Activated CD8-positive, alpha-beta memory T cell treated with anti-CD3 and anti-CD28 coated beads, Interleukin-2, amount 50 U/mL, for 48 hours (primary cell): ENCODE measurements around the gene BOD1.

Source experiments
- DNase-seq: peaks from one replicate; pipeline ENCODE4 v3.0.0-alpha.2; 2020

The BOD1 gene

DNA sequence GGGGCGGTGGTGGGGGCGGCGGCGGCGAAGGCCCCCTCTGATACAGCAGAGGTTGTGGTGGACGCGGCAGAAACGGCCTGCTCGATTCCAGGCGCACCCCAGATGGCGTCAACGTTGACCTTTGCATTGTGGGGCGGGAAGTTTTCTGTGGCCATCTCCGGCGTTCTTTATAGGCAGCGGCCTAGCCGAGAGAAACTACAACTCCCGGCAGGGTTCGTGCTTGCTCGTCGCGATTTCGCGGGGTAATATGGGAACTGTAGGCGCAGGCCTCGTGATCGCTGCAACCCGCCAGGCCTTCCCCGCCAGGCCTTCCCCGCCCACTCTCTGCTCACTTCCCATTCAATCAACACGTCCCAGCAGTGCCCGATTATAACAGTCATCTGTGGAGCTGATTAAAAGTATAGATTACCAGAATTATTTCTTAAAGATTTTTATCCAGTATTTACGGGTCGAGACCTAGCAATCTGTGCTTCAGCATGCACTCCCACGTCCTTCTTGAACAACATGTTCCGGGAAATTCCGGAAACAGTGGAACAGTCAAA, at the start of gene BOD1:
TSS of gene BOD1 (minus strand) at position 74 of the 542 bp plus-strand sequence. CDS start 214 bp downstream, outside the sequence.
- peak; percentile 92 for DNase-seq

GRCh38 chr5:173665326-173665725, 48.9 kb upstream of the BOD1 start:
- DNase-seq, result no peak

GRCh38 chr5:173664154-173664526, 47.7 kb upstream of the BOD1 start:
- peak; percentile 43 for DNase-seq

DNA sequence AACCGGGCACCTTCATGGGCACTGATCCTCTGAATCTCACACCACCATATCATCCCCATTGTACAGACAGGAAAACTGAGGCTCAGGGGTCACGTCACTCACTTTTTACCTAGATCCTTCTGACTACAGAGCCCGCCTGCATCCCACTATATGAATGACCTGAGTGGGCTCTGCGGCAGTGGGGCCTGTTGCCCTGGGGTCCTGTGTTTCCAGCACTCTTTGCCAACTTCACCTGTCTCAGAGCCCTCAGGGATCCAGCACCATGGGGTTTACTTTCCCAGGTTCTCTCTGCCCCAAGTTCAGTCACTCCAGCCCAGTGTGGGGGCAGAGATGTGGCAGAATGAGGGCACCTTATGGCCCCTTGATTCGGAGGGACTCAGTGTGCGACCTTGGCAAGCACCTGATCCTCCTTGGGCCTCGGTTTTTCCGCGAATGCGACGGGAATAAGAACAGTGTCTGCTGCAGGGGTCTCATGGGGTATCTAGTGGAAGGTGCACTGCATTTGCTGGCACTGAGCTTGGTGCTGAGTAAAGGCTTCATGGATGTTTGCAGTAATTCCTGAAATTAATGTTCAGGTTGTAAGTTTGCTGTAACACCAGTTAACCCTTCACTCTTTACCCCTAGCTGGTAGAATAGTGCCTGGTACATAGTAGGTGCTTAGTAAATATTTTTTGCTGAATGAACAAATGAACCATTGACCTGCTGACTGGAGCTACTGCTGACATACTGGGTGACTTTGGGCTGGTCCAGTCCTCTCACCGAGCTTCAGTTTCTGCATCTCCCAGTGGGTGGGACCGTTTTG, 47.1 kb upstream of the BOD1 start:
- peak; percentile 15 for DNase-seq

DNA sequence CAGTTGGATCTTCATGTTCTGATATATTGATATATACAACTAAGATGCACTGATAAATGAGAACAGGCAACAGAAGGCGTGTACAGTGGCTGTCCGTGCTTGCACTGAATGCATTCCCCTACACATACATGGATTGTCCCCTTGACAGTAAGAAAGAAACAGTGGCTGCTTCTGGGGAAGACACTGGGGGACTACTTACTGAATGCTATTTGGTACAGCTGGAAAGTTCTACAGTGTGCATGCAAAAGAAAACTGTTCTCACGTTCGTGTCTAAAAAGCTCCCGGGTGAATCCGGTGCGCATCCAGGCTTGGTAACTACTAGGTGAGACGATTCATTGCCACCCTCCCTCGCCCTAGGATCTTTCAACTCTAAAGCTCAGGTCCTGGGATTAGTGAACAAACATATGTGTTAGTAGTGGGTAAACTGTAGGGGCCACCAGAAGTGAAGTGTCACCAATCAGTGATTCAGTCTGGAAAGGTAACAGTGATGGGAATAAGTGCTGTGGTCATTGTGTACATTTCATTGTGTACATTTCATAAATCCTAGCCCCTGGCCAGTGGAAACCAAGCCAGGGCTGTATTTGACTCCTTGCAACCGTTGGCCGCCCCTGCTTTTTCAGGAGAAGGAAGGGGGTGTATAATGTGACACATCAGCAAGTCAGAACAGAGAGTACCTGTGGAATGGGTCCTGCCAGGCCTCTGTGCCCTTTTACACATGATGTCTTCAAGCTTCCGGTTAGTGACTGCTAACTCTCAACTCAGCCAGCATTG, 46.3 kb upstream of the BOD1 start:
- no peak for DNase-seq

GRCh38 chr5:173660481-173661280, 44.2 kb upstream of the BOD1 start:
- no peak for DNase-seq

DNA sequence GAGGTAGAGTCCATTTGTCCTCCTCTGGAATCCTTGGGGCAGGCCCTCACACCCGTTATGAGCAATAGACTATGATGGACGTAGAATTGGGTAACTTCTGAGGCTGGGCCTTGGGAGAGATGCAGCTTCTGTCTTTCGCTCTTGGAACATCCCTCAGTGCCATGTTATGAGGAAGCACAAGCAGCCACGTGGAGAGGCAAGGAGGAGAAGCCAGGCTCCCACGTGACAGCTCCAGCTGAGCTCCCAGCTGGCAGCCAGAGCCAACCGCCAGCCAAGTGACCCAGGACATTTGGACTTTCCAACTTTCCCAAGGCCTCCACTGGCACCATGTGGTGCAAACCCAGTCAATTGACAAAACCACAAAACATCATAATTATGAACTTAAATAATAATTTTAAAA, 43.0 kb upstream of the BOD1 start:
- no peak for DNase-seq

DNA sequence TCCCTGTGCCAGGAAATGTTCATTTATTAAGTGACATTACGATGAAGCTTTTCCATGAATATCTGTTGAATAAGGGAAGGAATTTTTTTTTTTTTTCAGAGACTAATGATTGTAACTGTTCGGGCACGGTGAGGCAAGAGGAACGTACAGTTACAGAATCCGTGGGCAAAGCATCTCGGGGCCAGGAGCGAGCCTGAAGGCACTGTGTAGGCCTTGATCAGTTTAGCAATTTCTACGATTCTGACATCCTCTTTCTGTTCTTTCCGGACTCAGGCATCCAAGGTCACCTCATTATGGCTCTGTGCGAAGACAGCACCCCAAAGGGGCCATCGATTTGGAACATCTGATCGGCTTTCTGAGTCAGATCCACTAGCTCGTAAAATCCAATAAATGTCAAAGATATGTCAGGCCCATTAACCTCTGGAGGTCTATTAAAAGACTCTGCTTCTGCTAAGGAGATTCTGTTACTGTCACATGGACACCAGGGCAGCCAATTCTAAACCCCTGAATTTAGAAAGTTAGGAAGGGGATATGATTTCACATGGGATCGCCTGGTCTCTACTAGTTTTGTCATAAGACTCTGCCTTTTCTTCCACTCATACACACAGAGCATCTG, 41.4 kb upstream of the BOD1 start:
- no peak for DNase-seq

- no peak for DNase-seq
Measured at GRCh38 chr5:173655196-173655797, 38.8 kb upstream of the BOD1 start.

DNA sequence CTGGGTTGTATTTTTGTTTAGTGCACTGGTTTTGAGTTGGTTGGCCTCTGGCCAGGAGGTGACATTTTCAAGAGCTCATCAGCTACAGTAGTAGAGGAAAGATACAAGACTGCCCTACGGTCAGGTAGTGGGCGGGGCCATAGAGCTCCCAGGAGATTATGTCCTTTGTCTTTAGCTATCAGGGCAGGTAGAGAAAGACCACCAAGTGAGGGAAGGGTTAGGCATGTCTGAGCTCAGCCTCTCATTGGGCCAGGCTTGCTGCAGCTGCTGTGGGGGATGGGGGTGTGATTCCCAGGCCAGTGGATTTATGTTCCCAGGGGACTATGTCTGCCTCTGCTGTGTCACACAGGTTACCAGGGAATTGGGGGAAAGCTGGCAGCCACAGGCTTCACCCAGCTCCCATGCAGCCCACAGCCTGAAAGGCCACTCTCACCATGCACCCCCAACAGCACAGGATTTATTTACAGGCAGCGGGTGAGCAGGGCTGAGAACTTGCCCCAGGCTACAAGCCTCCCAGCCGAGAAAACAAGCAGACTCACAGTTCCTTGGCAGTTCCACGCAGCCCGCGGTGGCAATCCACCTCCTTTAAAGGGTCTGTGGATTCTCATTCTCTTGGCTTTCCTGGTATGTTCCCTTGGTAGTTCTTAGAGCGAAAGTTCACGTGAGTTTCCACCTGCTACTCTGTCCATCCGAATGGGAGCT, 37.5 kb upstream of the BOD1 start:
- no peak for DNase-seq

DNA sequence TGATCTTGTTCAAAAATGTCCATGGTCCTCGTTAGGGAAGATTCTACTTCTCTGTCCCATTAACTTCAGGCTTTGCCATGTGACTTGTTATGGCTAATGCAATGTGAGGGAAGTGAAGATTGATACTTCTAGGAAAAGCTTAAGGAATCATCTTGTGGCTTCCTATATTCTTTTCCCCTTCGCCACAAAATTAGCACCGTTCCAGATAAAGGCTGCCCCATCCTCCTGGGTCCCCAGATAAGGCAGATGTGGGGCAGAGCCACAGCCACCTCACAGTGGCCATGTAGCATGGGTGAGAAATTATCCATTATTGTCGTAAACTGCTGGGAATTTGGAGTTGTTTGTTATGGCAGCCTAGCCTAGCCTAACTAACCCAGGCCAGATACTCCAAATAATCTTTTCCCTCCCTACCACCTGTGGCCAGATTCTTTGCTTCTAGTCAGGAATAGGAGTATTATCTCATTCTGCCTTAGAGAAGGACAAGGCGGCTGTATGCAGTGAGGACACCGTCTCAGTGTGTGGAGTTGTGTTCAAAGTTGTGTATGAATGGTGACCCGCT, 31.9 kb upstream of the BOD1 start:
- DNase-seq, result no peak

DNA sequence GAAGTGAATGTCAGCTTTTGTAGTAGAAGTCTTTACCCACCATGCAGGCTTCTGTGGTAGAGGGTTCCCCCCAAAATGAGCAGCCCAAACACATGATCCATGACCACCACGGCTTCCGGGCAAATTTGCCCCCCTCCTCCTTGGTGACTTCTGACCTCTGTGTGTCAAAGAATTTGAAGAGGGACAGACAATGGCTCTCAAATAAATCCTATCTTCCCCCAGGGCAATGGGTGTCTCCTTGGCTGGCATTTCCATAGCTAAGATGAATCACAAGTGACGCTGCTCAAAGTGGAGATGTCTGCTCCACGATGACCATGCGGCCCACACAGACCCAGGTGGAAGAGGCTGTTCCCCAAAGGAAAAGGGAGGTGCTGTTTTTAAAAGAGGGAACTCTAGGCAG, 30.2 kb upstream of the BOD1 start:
- no peak for DNase-seq

DNA sequence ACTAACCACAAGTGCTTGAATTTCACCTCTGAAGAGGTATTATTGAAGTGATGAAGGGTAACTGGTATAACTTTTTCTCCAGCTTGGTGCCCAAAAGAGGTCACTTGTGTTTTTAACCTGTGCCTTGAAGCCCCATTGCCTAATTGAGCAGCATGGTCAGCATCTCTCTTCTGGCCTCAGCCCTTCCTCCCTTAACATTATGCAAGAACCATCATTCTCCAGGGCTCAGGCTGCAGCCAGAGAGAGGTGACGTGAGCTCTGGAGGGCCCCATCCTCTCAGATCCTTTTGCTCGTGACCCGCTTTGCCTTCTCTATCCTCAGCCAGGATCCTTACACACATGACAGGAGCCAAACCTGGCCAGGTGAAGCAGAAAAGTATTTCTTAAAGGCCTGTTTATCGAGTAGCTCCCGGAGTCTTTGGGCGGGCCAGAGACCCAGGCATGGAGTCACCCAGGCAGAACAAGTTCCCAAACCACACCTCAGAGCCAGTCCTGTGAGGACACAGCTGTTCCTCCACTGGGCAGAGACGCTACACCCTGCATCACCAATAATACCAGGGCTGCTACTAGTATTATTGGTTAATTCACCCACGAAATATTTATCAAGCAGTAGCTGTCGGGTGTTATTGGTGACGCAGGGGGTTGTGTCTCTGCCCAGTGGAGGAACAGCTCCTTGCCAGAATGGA, 29.6 kb upstream of the BOD1 start:
- DNase-seq, result no peak

DNA sequence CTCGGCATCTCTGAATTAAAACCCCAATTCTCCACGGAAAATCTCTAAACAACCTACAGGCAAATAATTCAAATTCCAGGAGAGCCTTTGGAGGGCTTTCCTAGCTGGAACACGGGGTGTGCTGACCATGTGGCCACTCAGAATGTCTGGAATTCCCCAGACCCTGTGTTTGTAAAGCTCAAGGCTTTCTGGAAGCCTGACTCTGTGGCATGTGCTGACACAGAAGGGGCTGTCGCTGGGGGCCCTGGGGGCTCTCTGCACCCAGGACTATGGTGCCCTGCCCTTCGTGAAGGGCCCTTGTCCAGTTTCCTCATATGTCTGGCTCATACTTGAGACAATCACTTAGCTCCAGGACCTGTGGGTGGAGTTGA, 29.0 kb upstream of the BOD1 start:
- no peak for DNase-seq

DNA sequence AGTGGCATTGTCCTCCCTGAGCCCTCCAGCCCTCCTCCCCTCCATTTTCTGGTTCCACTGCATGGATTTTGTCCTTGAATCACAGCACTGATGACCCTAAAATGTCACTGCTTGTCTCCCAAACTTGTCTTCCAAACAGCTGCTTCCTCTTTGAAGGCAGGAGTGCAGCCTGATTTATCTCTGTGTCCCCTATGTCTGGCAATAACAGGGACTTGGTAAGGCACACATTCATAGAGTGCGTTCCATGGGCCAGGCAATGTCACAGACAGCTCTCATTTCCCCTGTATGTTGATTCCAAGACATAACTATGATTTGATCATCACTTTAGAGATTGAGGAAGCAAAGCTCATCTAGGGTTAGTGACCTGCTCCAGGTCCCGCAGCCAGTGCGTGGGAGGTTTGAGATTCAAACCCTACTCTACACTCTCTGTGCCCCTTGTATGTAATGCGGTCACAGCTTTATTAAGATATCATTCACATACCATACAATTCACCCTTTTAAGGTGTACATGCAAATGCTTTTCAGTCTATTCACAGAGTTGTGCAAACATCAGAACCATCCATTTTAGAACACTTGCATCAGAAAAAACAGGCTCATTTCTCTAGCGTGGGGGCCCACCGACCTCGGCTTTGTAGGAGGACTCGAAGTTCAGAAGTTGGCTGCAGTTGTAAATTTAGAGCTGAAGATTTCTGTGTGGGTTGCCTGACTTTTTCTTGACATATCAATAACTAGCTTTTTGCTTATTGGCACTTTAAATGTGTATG, 28.4 kb upstream of the BOD1 start:
- no peak for DNase-seq

DNA sequence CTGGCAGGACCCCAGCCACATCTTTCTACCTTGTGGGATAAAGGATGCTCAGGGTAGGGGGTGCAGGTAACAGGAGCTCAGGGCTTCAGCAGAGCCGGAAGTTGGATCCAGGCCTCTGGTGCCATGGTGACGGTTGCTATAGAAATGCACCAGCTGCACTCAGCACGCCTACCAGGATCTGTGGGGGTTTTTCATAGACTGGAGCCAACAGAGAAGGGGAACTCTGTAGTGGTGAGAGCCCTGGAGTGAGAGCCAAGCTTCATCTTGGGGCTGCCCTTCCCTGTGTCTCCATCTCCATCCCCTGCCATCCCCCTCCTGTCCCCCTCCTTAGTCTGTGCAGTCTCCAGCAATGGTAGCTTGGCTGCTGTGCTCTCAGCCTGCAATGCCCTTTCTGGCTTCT, 27.5 kb upstream of the BOD1 start:
- DNase-seq, result no peak

GRCh38 chr5:173642895-173643481, 26.5 kb upstream of the BOD1 start:
- no peak for DNase-seq

- DNase-seq, result no peak
Measured at GRCh38 chr5:173642191-173642816, 25.9 kb upstream of the BOD1 start.

DNA sequence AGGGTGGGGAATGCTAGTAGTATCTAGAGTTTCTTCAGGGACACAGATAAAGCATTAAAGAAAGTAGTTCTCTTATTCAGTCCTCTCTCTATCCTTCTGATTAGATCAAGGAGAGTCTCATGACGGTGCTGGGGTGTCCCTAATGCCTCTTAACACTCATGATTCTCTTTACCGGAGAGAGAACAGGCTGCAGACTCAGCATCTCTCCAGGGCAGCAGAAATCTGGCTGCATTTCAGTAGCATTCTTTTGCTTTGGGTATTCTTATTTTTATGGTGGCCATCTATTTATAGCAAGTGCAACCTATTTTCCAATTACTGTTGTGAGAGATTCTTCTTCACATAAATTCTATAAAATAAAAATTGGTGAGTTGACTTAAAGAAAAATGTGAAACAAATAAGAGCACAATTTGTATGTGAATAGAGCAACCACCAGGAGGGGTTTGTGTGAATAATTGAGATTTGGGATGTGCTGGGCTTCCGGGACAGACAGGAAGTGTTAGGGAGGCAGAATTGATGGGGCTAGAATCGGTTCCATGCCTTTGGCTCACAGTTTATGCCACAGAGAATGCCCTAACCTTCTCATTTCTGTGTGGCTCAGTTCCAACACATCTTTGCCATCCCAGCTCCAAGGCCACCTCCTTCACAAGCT, 23.8 kb upstream of the BOD1 start:
- DNase-seq, result no peak
